HG02588 (cell line): Measurements from ENCODE around the gene TEPSIN.

ENCODE experiments used
- ATAC-seq: cut with Tn5 transposase; IDR thresholded peaks from one replicate; pipeline ENCODE4 v1.9.1; 2021; ENCODE audit warnings: mild to moderate bottlenecking, moderate library complexity; ENCODE audit not compliant: unreplicated experiment

The TEPSIN gene

DNA sequence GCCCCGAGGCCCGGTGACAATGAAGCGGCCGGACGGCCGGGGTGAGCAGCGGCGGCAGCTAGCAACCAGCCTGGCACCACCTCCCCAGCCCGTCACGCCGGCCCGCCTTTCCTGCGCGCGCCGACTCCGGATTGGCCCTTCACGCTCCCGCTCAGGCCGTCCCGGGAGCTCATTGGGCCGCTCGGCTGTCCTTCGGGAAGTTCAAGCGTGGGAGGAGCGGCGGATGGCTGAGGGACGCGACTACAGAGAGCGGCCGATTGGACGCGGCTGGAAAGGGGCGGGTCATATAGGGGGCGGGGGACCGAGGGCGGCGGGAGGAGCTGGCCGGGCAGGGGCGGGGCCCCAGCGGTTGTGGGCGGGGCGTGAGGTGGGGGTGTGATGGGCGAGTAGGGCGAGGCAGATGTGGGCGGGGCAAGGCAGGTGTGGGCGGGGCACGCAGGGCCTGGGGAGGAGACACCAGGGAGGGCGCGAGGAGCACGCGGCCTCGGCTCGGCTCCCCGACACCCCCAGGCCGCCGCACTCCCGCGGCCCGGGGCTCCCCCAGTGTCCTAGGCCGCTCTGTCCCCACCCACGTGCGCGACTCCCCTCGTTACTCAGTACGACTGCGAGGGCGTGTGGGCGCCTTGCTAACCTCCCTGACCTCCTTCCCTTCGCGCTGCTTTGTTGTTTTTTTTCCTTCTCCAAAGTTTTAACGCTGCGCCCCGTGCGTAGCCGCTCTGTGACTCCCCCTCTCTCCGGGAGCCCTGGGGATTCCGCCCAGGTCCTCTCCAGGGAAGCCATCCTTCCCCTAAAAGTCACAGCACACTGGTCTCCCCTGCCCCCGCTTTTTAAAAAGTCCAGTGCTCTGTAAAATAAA lies 15.7 kb downstream of the TEPSIN start, which contains the start of gene CEP131:
Gene CEP131 (minus strand): TSS at position 60 of the 856 bp plus-strand sequence. CDS start 2,909 bp downstream, outside the sequence.
- ATAC-seq: peak; percentile 94

GRCh38 chr17:81222620-81222905 lies 16.3 kb downstream of the TEPSIN start:
- no peak for ATAC-seq

GRCh38 chr17:81221842-81222619 lies 16.8 kb downstream of the TEPSIN start:
- no peak for ATAC-seq

DNA sequence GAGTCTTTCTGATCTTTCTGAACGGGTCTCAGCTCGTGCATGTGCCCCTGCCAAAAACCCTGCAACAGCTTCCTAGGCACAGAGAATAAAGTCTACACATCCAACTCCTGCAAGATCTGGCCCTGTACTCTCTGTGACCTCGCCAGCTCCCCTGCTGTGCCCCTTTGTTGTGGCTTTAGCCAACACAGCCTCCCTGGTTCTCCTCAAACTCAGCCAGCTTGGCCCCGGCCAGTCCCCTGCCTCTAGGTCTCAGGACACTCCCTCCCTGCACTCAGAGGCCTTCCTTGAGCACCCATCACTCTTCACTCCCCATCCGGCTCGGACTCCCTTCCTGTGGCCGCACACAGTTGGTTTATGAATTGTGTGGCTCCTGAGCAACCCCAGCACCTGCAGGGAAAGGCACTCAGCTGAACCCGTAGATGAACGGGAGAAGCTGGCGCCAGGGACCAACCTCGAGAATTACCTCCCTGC lies 17.4 kb downstream of the TEPSIN start:
- no peak for ATAC-seq

DNA sequence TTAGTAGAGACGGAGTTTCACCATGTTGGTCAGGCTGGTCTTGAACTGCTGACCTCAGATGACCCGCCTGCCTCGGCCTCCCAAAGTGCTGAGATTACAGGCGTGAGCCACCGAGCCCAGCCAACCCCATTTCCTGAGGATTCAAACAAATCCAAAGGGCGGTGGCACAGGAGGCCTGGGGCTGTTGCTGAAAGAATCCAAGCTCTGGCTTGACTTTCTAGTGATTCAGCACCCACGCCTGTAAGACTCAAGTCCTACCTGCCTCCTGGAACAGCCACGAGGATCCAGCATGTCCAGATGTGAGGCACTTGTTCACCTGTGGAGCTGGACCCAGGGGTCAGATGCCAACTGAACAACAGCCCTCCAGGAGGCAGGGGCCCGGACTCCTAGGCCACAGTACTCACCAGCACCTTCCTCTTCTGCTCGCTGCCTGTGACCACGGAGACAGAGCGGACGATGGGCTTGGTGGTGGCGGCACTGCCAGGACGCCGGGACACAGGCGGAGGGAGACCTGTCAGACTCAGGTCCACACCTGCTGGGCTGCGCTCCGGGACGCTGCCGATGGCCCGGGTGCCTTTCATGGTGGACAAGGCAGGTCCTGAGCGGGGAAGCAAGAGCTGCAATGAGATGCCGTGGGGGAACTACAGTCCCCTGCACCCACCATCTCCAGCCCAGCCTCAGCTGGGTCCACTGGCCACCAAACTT lies 19.2 kb downstream of the TEPSIN start:
- no peak for ATAC-seq

DNA sequence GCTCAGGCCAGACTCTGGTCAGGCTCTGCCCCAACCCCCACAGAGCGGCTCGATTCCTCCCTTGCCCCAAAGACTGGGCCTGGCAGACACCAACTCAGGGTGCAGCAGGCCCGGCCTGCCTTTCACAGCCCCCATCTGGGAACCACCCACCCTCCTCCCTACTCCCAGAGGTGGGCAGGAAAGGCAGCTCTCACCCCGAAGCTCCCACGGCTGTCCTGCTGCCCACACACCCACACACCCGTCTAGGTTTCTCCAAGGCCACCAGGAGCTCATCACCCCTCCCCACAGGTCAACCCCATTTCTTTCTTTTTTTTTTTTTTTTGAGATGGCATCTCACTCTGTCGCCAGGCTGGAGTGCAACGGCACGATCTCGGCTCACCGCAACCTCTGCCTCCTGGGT lies 19.9 kb downstream of the TEPSIN start:
- no peak for ATAC-seq

- ATAC-seq: no peak
These were observed 20.4 kb downstream of the TEPSIN start for GRCh38 chr17:81218459-81218858.

DNA sequence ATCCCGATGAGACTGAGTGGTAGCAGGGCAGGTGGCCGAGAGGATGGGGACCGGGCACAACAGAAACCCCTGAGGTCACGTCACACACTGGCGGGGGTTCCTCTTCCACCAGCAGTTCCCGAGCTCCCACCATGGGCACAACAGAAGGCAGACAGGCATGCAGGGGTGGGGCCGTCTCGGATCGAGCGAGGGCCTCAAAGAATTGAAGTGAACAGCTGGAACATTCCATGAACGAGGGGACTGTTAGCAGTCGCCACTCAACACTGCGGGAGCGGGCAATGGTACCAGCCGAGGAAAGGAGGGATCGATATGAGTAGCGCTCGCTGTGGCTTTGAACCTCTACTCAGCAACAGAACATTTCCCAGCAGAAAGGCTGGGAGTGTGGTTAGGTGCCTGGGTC lies 21.4 kb downstream of the TEPSIN start:
- no peak for ATAC-seq

- no peak for ATAC-seq
These were observed 24.9 kb downstream of the TEPSIN start for GRCh38 chr17:81213978-81214377.

DNA sequence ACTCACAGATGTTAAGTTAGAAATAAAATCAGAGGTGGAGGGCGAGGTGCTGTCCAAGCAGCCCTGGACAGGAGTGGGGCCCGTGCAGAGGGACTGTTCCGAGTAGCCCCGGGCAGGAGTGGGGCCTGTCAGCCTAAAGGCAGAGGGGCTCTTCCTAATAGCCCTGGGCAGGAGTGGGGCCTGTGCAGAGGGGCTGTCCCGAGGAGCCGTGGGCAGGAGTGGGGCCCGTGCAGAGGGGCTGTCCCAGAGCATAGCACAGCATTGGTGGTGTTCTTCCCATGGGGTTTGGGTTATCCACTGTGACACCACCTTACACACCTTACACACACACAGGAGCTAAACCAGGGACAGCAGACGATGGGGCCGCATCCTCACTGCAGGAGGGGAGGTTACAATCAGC lies 26.5 kb downstream of the TEPSIN start:
- ATAC-seq: no peak

- ATAC-seq: no peak
These were observed 28.0 kb downstream of the TEPSIN start for GRCh38 chr17:81210868-81211267.

DNA sequence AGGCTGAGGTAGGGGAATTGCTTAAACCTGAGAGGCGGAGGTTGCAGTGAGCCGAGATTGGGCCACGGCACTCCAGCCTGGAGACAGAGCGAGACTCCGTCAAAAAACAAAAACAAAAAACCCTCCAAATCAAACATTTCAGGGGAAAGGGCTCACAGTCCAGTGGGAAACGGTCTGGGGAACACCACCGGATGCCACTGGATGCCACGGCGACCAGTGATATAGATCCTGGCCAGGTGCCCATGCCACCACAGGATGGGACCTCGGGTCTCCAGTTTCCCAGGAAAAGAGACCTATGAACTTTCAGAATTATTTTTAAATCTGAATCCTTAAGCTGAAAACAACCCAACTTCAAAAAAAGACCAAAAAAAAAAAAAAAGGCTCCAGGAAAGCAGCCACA lies 28.4 kb downstream of the TEPSIN start:
- ATAC-seq: no peak

GRCh38 chr17:81209141-81209540 lies 29.7 kb downstream of the TEPSIN start:
- no peak for ATAC-seq

- ATAC-seq: no peak
These were observed 30.2 kb downstream of the TEPSIN start for GRCh38 chr17:81208651-81209050.

GRCh38 chr17:81207610-81208581 lies 31.0 kb downstream of the TEPSIN start:
- ATAC-seq: no peak

- no peak for ATAC-seq
These were observed 32.2 kb downstream of the TEPSIN start for GRCh38 chr17:81206657-81207056.

GRCh38 chr17:81206166-81206565 lies 32.7 kb downstream of the TEPSIN start:
- ATAC-seq: no peak

- ATAC-seq: no peak
These were observed 34.3 kb downstream of the TEPSIN start for GRCh38 chr17:81204578-81204977.

- ATAC-seq: no peak
These were observed 35.7 kb downstream of the TEPSIN start for GRCh38 chr17:81203136-81203535.

DNA sequence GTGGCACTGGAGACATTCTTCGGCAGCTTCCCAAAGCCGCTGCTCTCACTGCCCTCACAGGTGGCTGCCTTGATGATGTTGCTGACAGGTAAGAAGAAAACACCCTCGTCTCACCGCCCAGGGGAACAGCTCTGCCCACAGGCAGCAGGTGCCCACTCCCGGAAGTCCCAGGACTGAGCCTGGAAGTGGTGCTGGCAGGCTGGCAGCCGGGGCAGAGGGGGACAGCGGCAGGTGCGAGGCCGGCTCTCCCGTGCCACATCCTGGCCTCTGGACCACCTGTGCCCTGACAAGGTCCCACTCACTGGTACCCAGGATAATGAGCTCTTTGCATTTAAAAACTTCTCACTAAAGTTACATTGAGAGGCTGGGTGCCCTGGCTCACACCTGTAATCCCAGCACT lies 36.5 kb downstream of the TEPSIN start:
- no peak for ATAC-seq
